PC-3 (cell line): Measurements from ENCODE around the gene HYLS1.

Experiments
- CTCF ChIP-seq: fragments of 300-600 bp; sonication (generic); conservative IDR thresholded peaks from 2 replicates; pipeline ENCODE4 v1.5.1; 2017; ENCODE audit warnings: antibody characterized with exemption, low read depth, mild to moderate bottlenecking, low read length
- EZH2 ChIP-seq: fragments of 300-600 bp; sonication (generic); IDR thresholded peaks from one replicate; pipeline ENCODE4 v1.6.1; 2017; ENCODE audit warnings: antibody characterized with exemption, mild to moderate bottlenecking, low read length; ENCODE audit not compliant: unreplicated experiment

GRCh38 chr11:125933030-125933813 is 45.8 kb downstream of the HYLS1 start:
- TF ChIP-seq EZH2 (no peak), CTCF (no peak)
